DOHH2 (cell line): Measurements from ENCODE around the gene GPATCH4.

Experiments
- H3F3A ChIP-seq: fragments of 200-600 bp; sonication (generic), shearing (Covaris generic); 2 replicates; pipeline ENCODE4 v1.6.0; 2016; ENCODE audit warnings: antibody characterized with exemption, mild to moderate bottlenecking; ENCODE audit not compliant: control insufficient read depth, insufficient read depth
- H3K27ac ChIP-seq: fragments of 200-600 bp; sonication (generic); 2 replicates; pipeline ENCODE4 v1.5.1; 2014; ENCODE audit warnings: low read depth, mild to moderate bottlenecking, low read length, moderate library complexity
- H3K27me3 ChIP-seq: fragments of 200-600 bp; sonication (generic); 2 replicates; pipeline ENCODE4 v1.6.1; 2014; ENCODE audit warnings: mild to moderate bottlenecking, low read length, mixed read lengths; ENCODE audit not compliant: control insufficient read depth
- H3K36me3 ChIP-seq: fragments of 200-600 bp; sonication (generic); 2 replicates; pipeline ENCODE4 v1.6.1; 2014; ENCODE audit warnings: mild to moderate bottlenecking, low read length, moderate library complexity, mixed read lengths; ENCODE audit not compliant: control insufficient read depth
- H3K4me1 ChIP-seq: fragments of 200-600 bp; sonication (generic); 2 replicates; pipeline ENCODE4 v1.6.1; 2014; ENCODE audit warnings: mild to moderate bottlenecking, low read length, mixed read lengths; ENCODE audit not compliant: control insufficient read depth
- H3K4me2 ChIP-seq: fragments of 200-600 bp; sonication (generic); 2 replicates; pipeline ENCODE4 v1.6.0; 2014; ENCODE audit warnings: mild to moderate bottlenecking, low read length, moderate library complexity
- H3K4me3 ChIP-seq: fragments of 200-600 bp; sonication (generic); 2 replicates; pipeline ENCODE4 v1.5.1; 2014; ENCODE audit warnings: mild to moderate bottlenecking, low read length, mixed read lengths
- H3K79me2 ChIP-seq: fragments of 200-600 bp; sonication (generic); 2 replicates; pipeline ENCODE4 v1.6.1; 2014; ENCODE audit warnings: mild to moderate bottlenecking, low read length, mixed read lengths; ENCODE audit not compliant: control insufficient read depth
- H3K9me2 ChIP-seq: fragments of 200-600 bp; sonication (generic); replicated peaks from 2 replicates; pipeline ENCODE4 v1.6.1; 2014; ENCODE audit warnings: mild to moderate bottlenecking, low read length, mixed read lengths; ENCODE audit not compliant: control insufficient read depth
- H3K9me3 ChIP-seq: fragments of 200-600 bp; sonication (generic); 2 replicates; pipeline ENCODE4 v1.6.1; 2014; ENCODE audit warnings: antibody characterized with exemption, low read length, mixed read lengths; ENCODE audit not compliant: control insufficient read depth, insufficient read depth
- H4K20me1 ChIP-seq: fragments of 200-600 bp; sonication (generic); 2 replicates; pipeline ENCODE4 v1.6.0; 2014; ENCODE audit warnings: low read depth, mild to moderate bottlenecking, antibody characterized with exemption, low read length, moderate library complexity; ENCODE audit not compliant: control insufficient read depth, insufficient read depth
- EZH2phosphoT487 ChIP-seq: fragments of 200-600 bp; sonication (generic); IDR thresholded peaks from 2 replicates; pipeline ENCODE4 v1.6.1; 2017; ENCODE audit warnings: borderline replicate concordance, mild to moderate bottlenecking, antibody characterized with exemption, low read length, moderate library complexity, mixed read lengths
- TF ChIP-seq, protein P1 (sequence below): fragments of 200-600 bp; sonication (generic); IDR thresholded peaks from one replicate; pipeline ENCODE4 v1.5.1; 2014; ENCODE audit warnings: antibody characterized with exemption, mild to moderate bottlenecking, low read depth, low read length; ENCODE audit not compliant: poor library complexity, severe bottlenecking

Gene GPATCH4

DNA sequence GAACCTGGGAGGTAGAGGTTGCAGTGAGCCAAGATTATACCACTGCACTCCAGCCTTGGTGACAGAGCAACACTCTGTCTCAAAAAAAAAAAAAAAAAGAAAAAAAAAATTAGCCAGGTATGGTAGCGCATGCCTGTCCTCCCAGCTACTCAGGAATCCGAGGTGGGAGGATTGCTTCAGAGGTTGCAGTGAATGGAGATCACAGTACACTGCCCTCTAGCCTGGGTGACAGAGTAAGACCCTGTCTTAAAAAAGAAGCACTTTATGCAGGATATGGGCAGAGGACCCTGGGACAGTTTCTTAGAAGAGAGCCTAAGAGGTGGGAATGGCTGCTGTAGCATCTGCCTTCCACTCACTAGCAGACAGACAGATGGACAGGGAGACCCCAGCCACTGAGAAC is 51.9 kb downstream of the GPATCH4 start:
- Histone ChIP-seq H3K9me2 (no peaks in the 10 kb centered on the region), H3K79me2 (no peaks in the 10 kb centered on the region), H3K4me1 (peaks cover 51% of the 10 kb centered on the region), H3K36me3 (peaks cover 31% of the 10 kb centered on the region), H3K4me3 (no peak overlapping the region), H3K27me3 (no peaks in the 10 kb centered on the region), H3K27ac (no peak overlapping the region), H4K20me1 (no peaks in the 10 kb centered on the region), H3K4me2 (no peak overlapping the region), H3K9me3 (no peaks in the 10 kb centered on the region), H3F3A (no peaks in the 10 kb centered on the region)
- no peak for TF ChIP-seq EZH2phosphoT487

DNA sequence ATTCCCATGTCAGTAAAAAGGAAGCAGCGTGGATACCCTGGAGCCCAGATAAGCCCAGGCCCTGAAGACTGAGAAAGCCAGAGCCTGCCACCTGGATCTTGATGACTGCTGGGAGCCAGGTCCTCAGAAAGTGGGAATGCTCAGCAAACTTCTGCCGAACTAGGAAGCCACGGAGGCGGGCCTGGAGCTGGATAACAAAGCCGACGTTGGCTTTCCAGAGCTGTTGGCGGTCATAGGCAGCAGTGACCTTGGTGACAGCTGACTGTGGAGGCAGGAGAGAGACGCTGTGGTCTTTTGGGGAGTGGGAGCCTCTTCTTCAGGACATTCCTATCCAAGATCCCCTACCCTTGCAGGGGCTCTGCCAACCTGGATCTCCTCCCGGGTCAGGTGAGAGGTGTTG is 53.3 kb downstream of the GPATCH4 start:
- Histone ChIP-seq H3K36me3 (peaks cover 27% of the 10 kb centered on the region), H3K4me2 (no peak overlapping the region), H3K27me3 (no peaks in the 10 kb centered on the region), H3K4me3 (no peak overlapping the region), H3K9me3 (no peaks in the 10 kb centered on the region), H3K79me2 (no peaks in the 10 kb centered on the region), H3K9me2 (no peaks in the 10 kb centered on the region), H3K4me1 (peaks cover 38% of the 10 kb centered on the region), H4K20me1 (no peaks in the 10 kb centered on the region), H3K27ac (no peak overlapping the region), H3F3A (no peaks in the 10 kb centered on the region)
- no peak for TF ChIP-seq EZH2phosphoT487
- TF ChIP-seq, protein P1, sequence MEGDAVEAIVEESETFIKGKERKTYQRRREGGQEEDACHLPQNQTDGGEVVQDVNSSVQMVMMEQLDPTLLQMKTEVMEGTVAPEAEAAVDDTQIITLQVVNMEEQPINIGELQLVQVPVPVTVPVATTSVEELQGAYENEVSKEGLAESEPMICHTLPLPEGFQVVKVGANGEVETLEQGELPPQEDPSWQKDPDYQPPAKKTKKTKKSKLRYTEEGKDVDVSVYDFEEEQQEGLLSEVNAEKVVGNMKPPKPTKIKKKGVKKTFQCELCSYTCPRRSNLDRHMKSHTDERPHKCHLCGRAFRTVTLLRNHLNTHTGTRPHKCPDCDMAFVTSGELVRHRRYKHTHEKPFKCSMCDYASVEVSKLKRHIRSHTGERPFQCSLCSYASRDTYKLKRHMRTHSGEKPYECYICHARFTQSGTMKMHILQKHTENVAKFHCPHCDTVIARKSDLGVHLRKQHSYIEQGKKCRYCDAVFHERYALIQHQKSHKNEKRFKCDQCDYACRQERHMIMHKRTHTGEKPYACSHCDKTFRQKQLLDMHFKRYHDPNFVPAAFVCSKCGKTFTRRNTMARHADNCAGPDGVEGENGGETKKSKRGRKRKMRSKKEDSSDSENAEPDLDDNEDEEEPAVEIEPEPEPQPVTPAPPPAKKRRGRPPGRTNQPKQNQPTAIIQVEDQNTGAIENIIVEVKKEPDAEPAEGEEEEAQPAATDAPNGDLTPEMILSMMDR = no peak

DNA sequence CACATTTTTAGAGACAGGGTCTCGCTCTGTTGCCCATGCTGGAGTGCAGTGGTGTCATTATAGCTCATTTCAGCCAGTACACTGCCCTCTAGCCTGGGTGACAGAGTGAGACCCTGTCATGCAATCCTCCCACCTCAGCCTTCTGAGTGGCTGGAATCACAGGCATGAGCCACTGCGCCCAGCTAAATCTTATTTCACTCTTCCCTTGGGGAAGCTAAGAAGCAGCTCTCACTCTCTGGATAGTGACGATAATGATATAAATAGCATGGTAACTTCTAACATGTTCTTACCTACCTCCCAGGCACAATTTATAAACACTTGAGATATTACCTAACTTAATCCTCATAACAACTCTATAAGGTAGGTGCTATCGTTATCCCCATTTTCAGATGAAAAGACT is 53.8 kb downstream of the GPATCH4 start:
- H3K4me1 ChIP-seq = peaks cover 33% of the 10 kb centered on the region
- no peak overlapping the region for H3K4me2 ChIP-seq
- no peaks in the 10 kb centered on the region for H3F3A ChIP-seq
- no peaks in the 10 kb centered on the region for H3K79me2 ChIP-seq
- H3K4me3 ChIP-seq = no peak overlapping the region
- no peaks in the 10 kb centered on the region for H3K27me3 ChIP-seq
- no peak for TF ChIP-seq EZH2phosphoT487
- TF ChIP-seq, protein P1 = no peak
- H3K36me3 ChIP-seq = peaks cover 27% of the 10 kb centered on the region
- H3K27ac ChIP-seq = no peak overlapping the region
- H3K9me2 ChIP-seq = no peaks in the 10 kb centered on the region
- H4K20me1 ChIP-seq = no peaks in the 10 kb centered on the region
- H3K9me3 ChIP-seq = no peaks in the 10 kb centered on the region

DNA sequence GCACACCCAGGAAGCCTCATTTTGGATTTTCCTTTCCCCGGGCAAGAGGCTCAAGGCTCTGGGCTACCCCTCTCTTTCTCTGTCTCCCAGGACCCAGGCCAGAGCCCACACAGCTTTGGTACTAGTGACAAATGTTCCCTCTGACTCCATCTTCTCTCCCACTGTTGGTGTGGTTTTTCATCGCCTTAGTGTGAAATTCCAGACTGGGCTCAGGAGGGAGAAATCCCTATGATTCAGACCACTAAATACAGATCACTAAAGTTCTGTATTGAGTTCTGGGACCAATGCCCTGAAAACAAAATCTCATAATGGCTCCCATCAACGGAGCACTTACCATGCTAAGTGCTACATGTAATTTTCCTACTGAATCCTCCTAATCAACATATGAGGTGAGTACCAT is 55.0 kb downstream of the GPATCH4 start:
- peaks cover 20% of the 10 kb centered on the region for H3K36me3 ChIP-seq

More for the DNA sequence above, 55.0 kb downstream of the GPATCH4 start:
- Histone ChIP-seq H3F3A (no peaks in the 10 kb centered on the region), H3K27ac (no peak overlapping the region), H3K9me2 (no peaks in the 10 kb centered on the region), H3K79me2 (no peaks in the 10 kb centered on the region), H4K20me1 (no peaks in the 10 kb centered on the region), H3K27me3 (no peaks in the 10 kb centered on the region), H3K4me1 (peaks cover 21% of the 10 kb centered on the region), H3K4me3 (no peak overlapping the region), H3K4me2 (no peak overlapping the region), H3K9me3 (no peaks in the 10 kb centered on the region)
- TF ChIP-seq, protein P1 = no peak
- TF ChIP-seq EZH2phosphoT487 = no peak
